ENCODE results near the gene CUL4B. TPM values are rescaled to one million over a fixed set of nuclear protein-coding genes. Genes with fewer than 3 reads are reported as not detected.
A peak's percentile ranks its signal among the peaks of the same experiment; 100 is the strongest.
"Not testable (repeated sequence)": the region's sequence is repeated elsewhere in the genome, so short reads cannot be mapped to it uniquely, and the experiment has no call there.

Gene CUL4B
- total and polyA plus RNA-seq, 9 donors = 19.0 to 39.7 (median 27.0) TPM

- Histone ChIP-seq H3K4me1 (ENCODE audit: control insufficient read depth, insufficient read depth, low read length) (peaks cover 2% of the 10 kb centered on the region), H3K27me3 (ENCODE audit: control insufficient read depth, insufficient read depth, low read length) (no peaks in the 10 kb centered on the region), H3K9me3 (replicated peaks; ENCODE audit: control insufficient read depth, low read depth, low read length) (no peaks in the 10 kb centered on the region), H3K27ac (ENCODE audit: low read length) (peak overlapping the region; percentile 93), H3K36me3 (ENCODE audit: control insufficient read depth, insufficient read depth, low read length) (no peaks in the 10 kb centered on the region), H3K4me3 (ENCODE audit: low read length) (peak overlapping the region; percentile 46)
- DNase-seq = peak; percentile 87
- WGBS (ENCODE audit: insufficient coverage) = 29% methylated on average over 25 of the region's 39 CpGs
Observed at GRCh38 chrX:120485638-120486520, 74.9 kb downstream of the CUL4B start.

- Histone ChIP-seq H3K27me3 (ENCODE audit: control insufficient read depth, insufficient read depth, low read length) (no peaks in the 10 kb centered on the region), H3K4me3 (ENCODE audit: low read length) (peak overlapping the region; percentile 46), H3K36me3 (ENCODE audit: control insufficient read depth, insufficient read depth, low read length) (no peaks in the 10 kb centered on the region), H3K9me3 (replicated peaks; ENCODE audit: control insufficient read depth, low read depth, low read length) (no peaks in the 10 kb centered on the region), H3K4me1 (ENCODE audit: control insufficient read depth, insufficient read depth, low read length) (peaks cover 2% of the 10 kb centered on the region), H3K27ac (ENCODE audit: low read length) (peak overlapping the region; percentile 93)
- 76% methylated on average over 3 of the region's 3 CpGs for WGBS (ENCODE audit: insufficient coverage)
- DNase-seq = no peak
Observed at GRCh38 chrX:120485315-120485637, 75.5 kb downstream of the CUL4B start.

DNA sequence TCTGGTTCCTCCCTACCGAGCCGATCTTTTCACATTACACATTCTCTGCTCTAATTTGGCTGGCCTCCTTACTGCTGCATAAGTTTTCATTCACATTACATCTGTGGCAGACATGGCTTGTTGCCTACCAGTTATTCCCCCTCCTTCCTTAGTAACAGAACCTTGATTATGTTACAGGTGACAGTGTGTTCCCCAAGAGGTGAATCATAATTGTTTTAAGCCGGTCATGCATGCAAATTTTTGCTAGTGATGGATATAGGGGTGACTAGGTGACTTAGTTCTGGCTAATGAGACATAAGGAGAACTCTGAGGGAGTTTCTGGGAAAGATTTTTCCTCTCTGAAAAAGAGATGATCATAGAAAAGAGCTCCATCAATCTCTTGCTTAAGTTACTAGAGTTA is 83.3 kb downstream of the CUL4B start:
- 72% methylated on average over 3 of the region's 3 CpGs for WGBS (ENCODE audit: insufficient coverage)
- H3K4me1 ChIP-seq (ENCODE audit: control insufficient read depth, insufficient read depth, low read length) = no peaks in the 10 kb centered on the region
- H3K27me3 ChIP-seq (ENCODE audit: control insufficient read depth, insufficient read depth, low read length) = peaks cover 3% of the 10 kb centered on the region
- no peak overlapping the region for H3K4me3 ChIP-seq (ENCODE audit: low read length)
- DNase-seq = no peak
- H3K27ac ChIP-seq (ENCODE audit: low read length) = no peak overlapping the region
- no peaks in the 10 kb centered on the region for H3K9me3 ChIP-seq (replicated peaks; ENCODE audit: control insufficient read depth, low read depth, low read length)
- H3K36me3 ChIP-seq (ENCODE audit: control insufficient read depth, insufficient read depth, low read length) = no peaks in the 10 kb centered on the region

- DNase-seq = no peak
- WGBS (ENCODE audit: insufficient coverage) = 91% methylated on average over 1 of the region's 2 CpGs
Observed at GRCh38 chrX:120476714-120477113, 84.0 kb downstream of the CUL4B start.

GRCh38 chrX:120475447-120475846 is 85.3 kb downstream of the CUL4B start:
- not testable (repeated sequence) for H3K4me1 ChIP-seq (ENCODE audit: control insufficient read depth, insufficient read depth, low read length); H3K9me3 ChIP-seq (replicated peaks; ENCODE audit: control insufficient read depth, low read depth, low read length); DNase-seq; H3K27me3 ChIP-seq (ENCODE audit: control insufficient read depth, insufficient read depth, low read length); H3K27ac ChIP-seq (ENCODE audit: low read length); H3K36me3 ChIP-seq (ENCODE audit: control insufficient read depth, insufficient read depth, low read length); H3K4me3 ChIP-seq (ENCODE audit: low read length)
- WGBS (ENCODE audit: insufficient coverage) = no CpG with 5 or more reads among the region's 1 CpG

More at GRCh38 chrX:120476714-120477113, 84.0 kb downstream of the CUL4B start:
- Histone ChIP-seq H3K4me3 (ENCODE audit: low read length) (no peak overlapping the region), H3K27me3 (ENCODE audit: control insufficient read depth, insufficient read depth, low read length) (peaks cover 6% of the 10 kb centered on the region), H3K9me3 (replicated peaks; ENCODE audit: control insufficient read depth, low read depth, low read length) (no peaks in the 10 kb centered on the region), H3K27ac (ENCODE audit: low read length) (no peak overlapping the region), H3K36me3 (ENCODE audit: control insufficient read depth, insufficient read depth, low read length) (no peaks in the 10 kb centered on the region), H3K4me1 (ENCODE audit: control insufficient read depth, insufficient read depth, low read length) (no peaks in the 10 kb centered on the region)

Other genes starting within 250 kb of the CUL4B start
- gene TMEM255A, start 249.5 kb downstream of the CUL4B start, total RNA-seq = 3.3 TPM
- 10 to 100 TPM in 6 of 8 donors, 1 to 10 TPM in 2; 7.8 to 15.5 (median 11.6) TPM for gene TMEM255A, start 249.5 kb downstream of the CUL4B start, polyA plus RNA-seq (ENCODE audit: insufficient read depth in 1 of 8, insufficient read length in 8 of 8, low replicate concordance in 1 of 8)
- gene ATP1B4, start 198.9 kb downstream of the CUL4B start, total RNA-seq = 298 TPM
- 100 to 1,000 TPM; 157 to 359 (median 241) TPM for gene ATP1B4, start 198.9 kb downstream of the CUL4B start, polyA plus RNA-seq (ENCODE audit: insufficient read depth in 1 of 8, insufficient read length in 8 of 8, low replicate concordance in 1 of 8)
- gene LAMP2, start 91.7 kb downstream of the CUL4B start, total RNA-seq = 101 TPM
- gene LAMP2, start 91.7 kb downstream of the CUL4B start, polyA plus RNA-seq (ENCODE audit: insufficient read depth in 1 of 8, insufficient read length in 8 of 8, low replicate concordance in 1 of 8) = 100 to 1,000 TPM in 7 of 8 donors, 10 to 100 TPM in 1; 99.5 to 140 (median 121) TPM
- gene MCTS1, start 43.1 kb upstream of the CUL4B start, total RNA-seq = 41.5 TPM
- 10 to 100 TPM; 33.4 to 43.6 (median 38.1) TPM for gene MCTS1, start 43.1 kb upstream of the CUL4B start, polyA plus RNA-seq (ENCODE audit: insufficient read depth in 1 of 8, insufficient read length in 8 of 8, low replicate concordance in 1 of 8)
- 15.6 TPM for gene C1GALT1C1, start 69.1 kb upstream of the CUL4B start, total RNA-seq
- 10 to 100 TPM; 13.4 to 19.5 (median 15.5) TPM for gene C1GALT1C1, start 69.1 kb upstream of the CUL4B start, polyA plus RNA-seq (ENCODE audit: insufficient read depth in 1 of 8, insufficient read length in 8 of 8, low replicate concordance in 1 of 8)